Activated naive CD4-positive, alpha-beta T cell treated with anti-CD3 and anti-CD28 coated beads, Interleukin-2, amount 50 U/mL, for 24 hours (primary cell): ENCODE measurements around the gene MIF4GD.

Experiments used
- H3K27ac Mint-ChIP-seq: one replicate; pipeline ENCODE4 v1.8.0; 2021; ENCODE audit warnings: mild to moderate bottlenecking, mixed read lengths
- H3K27me3 Mint-ChIP-seq: one replicate; pipeline ENCODE4 v1.8.0; 2021; ENCODE audit warnings: mixed read lengths
- H3K36me3 Mint-ChIP-seq: one replicate; pipeline ENCODE4 v1.8.0; 2021; ENCODE audit warnings: mixed read lengths
- H3K4me1 Mint-ChIP-seq: one replicate; pipeline ENCODE4 v1.8.0; 2021; ENCODE audit warnings: mixed read lengths
- H3K4me3 Mint-ChIP-seq: one replicate; pipeline ENCODE4 v1.8.0; 2021; ENCODE audit warnings: mild to moderate bottlenecking, mixed read lengths
- H3K9me3 Mint-ChIP-seq: one replicate; pipeline ENCODE4 v1.8.0; 2021; ENCODE audit warnings: mixed read lengths

The MIF4GD gene

GRCh38 chr17:75237100-75238014, 33.7 kb downstream of the MIF4GD start:
- H3K9me3 Mint-ChIP-seq, result no peaks in the 10 kb centered on the region
- H3K4me3 Mint-ChIP-seq, result no peak overlapping the region
- peaks cover 8% of the 10 kb centered on the region for H3K36me3 Mint-ChIP-seq
- peak overlapping the region; percentile 30 for H3K27ac Mint-ChIP-seq
- H3K4me1 Mint-ChIP-seq, result peaks cover 15% of the 10 kb centered on the region
- H3K27me3 Mint-ChIP-seq, result no peaks in the 10 kb centered on the region

GRCh38 chr17:75232786-75233185, 38.2 kb downstream of the MIF4GD start:
- Mint-ChIP-seq H3K4me3 (no peak overlapping the region), H3K27ac (no peak overlapping the region), H3K9me3 (no peaks in the 10 kb centered on the region), H3K27me3 (no peaks in the 10 kb centered on the region), H3K36me3 (peaks cover 6% of the 10 kb centered on the region), H3K4me1 (no peaks in the 10 kb centered on the region)

GRCh38 chr17:75231741-75232464, 39.1 kb downstream of the MIF4GD start:
- Mint-ChIP-seq H3K9me3 (no peaks in the 10 kb centered on the region), H3K4me3 (no peak overlapping the region), H3K4me1 (no peaks in the 10 kb centered on the region), H3K36me3 (peaks cover 6% of the 10 kb centered on the region), H3K27ac (no peak overlapping the region), H3K27me3 (no peaks in the 10 kb centered on the region)

GRCh38 chr17:75231071-75231470, 40.0 kb downstream of the MIF4GD start:
- Mint-ChIP-seq H3K27ac (peak overlapping the region; percentile 23), H3K9me3 (no peaks in the 10 kb centered on the region), H3K4me1 (no peaks in the 10 kb centered on the region), H3K4me3 (no peak overlapping the region), H3K27me3 (no peaks in the 10 kb centered on the region), H3K36me3 (peaks cover 6% of the 10 kb centered on the region)

- H3K36me3 Mint-ChIP-seq, result peaks cover 10% of the 10 kb centered on the region
- no peak overlapping the region for H3K4me3 Mint-ChIP-seq
- H3K4me1 Mint-ChIP-seq, result no peaks in the 10 kb centered on the region
- no peak overlapping the region for H3K27ac Mint-ChIP-seq
- H3K27me3 Mint-ChIP-seq, result no peaks in the 10 kb centered on the region
- no peaks in the 10 kb centered on the region for H3K9me3 Mint-ChIP-seq
Observed at GRCh38 chr17:75228847-75229246, 42.2 kb downstream of the MIF4GD start.

GRCh38 chr17:75228305-75228704, 42.7 kb downstream of the MIF4GD start:
- Mint-ChIP-seq H3K4me1 (no peaks in the 10 kb centered on the region), H3K4me3 (no peak overlapping the region), H3K27me3 (no peaks in the 10 kb centered on the region), H3K36me3 (peaks cover 10% of the 10 kb centered on the region), H3K27ac (no peak overlapping the region), H3K9me3 (no peaks in the 10 kb centered on the region)

GRCh38 chr17:75227729-75228128, 43.3 kb downstream of the MIF4GD start:
- no peaks in the 10 kb centered on the region for H3K4me1 Mint-ChIP-seq
- H3K4me3 Mint-ChIP-seq, result no peak overlapping the region
- H3K27me3 Mint-ChIP-seq, result no peaks in the 10 kb centered on the region
- peaks cover 10% of the 10 kb centered on the region for H3K36me3 Mint-ChIP-seq
- no peaks in the 10 kb centered on the region for H3K9me3 Mint-ChIP-seq
- H3K27ac Mint-ChIP-seq, result no peak overlapping the region

- H3K4me1 Mint-ChIP-seq, result no peaks in the 10 kb centered on the region
- H3K36me3 Mint-ChIP-seq, result peaks cover 9% of the 10 kb centered on the region
- H3K4me3 Mint-ChIP-seq, result no peak overlapping the region
- H3K27me3 Mint-ChIP-seq, result no peaks in the 10 kb centered on the region
- no peaks in the 10 kb centered on the region for H3K9me3 Mint-ChIP-seq
- no peak overlapping the region for H3K27ac Mint-ChIP-seq
Observed at GRCh38 chr17:75225016-75225415, 46.0 kb downstream of the MIF4GD start.

GRCh38 chr17:75219815-75220214, 51.2 kb downstream of the MIF4GD start:
- H3K27me3 Mint-ChIP-seq, result no peaks in the 10 kb centered on the region
- H3K27ac Mint-ChIP-seq, result peak overlapping the region; percentile 51
- H3K4me3 Mint-ChIP-seq, result no peak overlapping the region
- H3K36me3 Mint-ChIP-seq, result peaks cover 14% of the 10 kb centered on the region
- H3K9me3 Mint-ChIP-seq, result no peaks in the 10 kb centered on the region
- no peaks in the 10 kb centered on the region for H3K4me1 Mint-ChIP-seq

- no peak overlapping the region for H3K4me3 Mint-ChIP-seq
- H3K36me3 Mint-ChIP-seq, result peaks cover 14% of the 10 kb centered on the region
- H3K9me3 Mint-ChIP-seq, result no peaks in the 10 kb centered on the region
- no peaks in the 10 kb centered on the region for H3K27me3 Mint-ChIP-seq
- no peak overlapping the region for H3K27ac Mint-ChIP-seq
- H3K4me1 Mint-ChIP-seq, result no peaks in the 10 kb centered on the region
Observed at GRCh38 chr17:75218131-75218530, 52.9 kb downstream of the MIF4GD start.
